Sciatic nerve (tissue), 2 donors: ENCODE results near the gene FSTL5. TPM values are rescaled to one million over a fixed set of nuclear protein-coding genes. Genes with fewer than 3 reads are reported as not detected.

Source experiments
- ATAC-seq: fragments of 200-7000 bp; cut with Tn5 transposase; one replicate; pipeline ENCODE4 v1.9.1; 2020; ENCODE audit warnings: mild to moderate bottlenecking, moderate library complexity
- DNase-seq: peaks from one replicate; pipeline ENCODE4 v3.0.0-alpha.2; 2020; ENCODE audit warnings: low spot score
- intact Hi-C: fragments of 100-400 bp; cut with DNase I; formaldehyde crosslinking; loops from one replicate; pipeline ENCODE4 v1.14.2; 2022
- total RNA-seq: library from RNA; stranded (reverse); fragmentation: NEBNext Ultra II Directional; extraction: Animal tissue kit (Norgen Biotek cat#: 25700); gene quantifications from one replicate; pipeline ENCODE4 v1.2.1, GENCODE V29; 2021
- donor health status: DM: no; HTN: no; CAD: no.
- donor health status: DM: no; HTN: no; CAD: no.

Gene FSTL5
- total RNA-seq, 1 donor from 2014 or later = 12.3 TPM

DNA sequence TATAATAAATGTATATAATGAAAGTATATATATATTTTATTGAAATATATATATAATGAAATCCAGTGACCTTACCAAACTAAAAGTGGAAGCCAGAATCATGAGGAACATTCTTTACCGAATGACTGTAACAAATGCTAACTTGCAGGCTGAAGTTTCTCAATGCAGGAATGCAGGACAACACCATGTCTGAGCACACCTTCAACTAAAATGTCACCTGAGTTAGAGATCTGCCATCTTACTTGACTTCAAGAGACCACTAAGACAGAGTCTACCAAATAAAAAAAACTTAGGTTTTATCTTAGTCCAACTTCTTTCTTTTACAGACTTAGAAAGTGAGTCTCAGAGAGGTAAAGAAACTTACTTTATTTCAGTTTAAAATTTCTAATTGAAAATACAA lies 176.2 kb downstream of the FSTL5 start:
- intact Hi-C loops = no loop called here
- DNase-seq = no peak
- ATAC-seq = no peak

DNA sequence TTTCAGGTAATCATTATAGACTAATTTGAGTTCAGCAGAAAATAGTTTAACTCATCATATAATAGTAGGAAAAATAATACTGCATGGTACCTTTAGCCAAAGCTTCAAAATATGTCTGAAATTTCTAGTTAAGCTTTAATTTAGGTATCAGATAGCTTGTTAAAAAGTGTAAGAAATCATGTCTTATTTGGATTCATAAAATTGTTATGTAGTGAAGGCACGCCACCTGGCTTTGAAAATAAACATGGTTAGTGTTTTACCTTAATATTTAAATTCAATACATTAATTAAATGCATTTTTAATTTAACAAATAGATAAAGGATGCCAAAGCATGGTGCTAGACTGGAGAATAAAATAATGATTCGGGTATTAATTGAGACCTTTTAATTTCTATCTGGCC lies 211.4 kb downstream of the FSTL5 start:
- intact Hi-C loops = no loop called here
- no peak for DNase-seq
- ATAC-seq = no peak

DNA sequence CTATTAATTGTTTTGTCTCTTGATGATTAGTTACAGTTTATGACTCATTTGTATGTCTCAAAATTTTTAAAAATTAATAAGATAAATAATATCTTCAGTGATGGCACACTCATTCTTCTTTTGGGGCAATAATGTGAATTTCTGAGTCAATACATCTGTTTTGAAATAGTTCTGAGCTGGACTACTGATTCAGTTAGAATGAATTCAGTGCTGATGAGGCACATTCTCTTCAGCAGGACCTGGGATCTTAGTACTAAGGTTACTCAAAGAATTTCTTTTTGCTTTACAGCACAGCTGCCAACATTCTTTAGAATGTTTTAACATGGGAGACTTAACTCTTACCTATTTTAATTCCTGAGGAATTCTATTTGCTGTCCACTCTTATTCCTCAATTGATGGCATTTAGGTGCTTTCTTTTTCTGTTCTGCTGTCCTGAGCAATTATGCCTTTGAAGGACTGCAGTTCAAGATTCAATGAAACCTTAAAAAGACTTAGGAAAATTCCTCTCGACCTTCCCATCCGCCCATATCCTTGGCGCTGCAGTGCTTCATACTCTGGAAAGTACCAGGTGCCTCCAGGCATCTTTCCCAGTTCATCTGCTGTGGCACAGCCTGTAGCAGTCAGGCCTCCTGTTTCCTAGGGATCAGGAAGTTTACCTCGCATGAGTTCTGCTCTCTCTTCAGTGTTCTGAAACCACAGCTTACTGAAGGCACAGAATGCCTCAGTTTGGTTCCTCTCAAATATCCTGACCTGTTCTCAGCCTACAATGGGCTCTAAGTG lies 213.7 kb downstream of the FSTL5 start:
- no peak for ATAC-seq
- no peak for DNase-seq
- intact Hi-C loops = no loop called here

DNA sequence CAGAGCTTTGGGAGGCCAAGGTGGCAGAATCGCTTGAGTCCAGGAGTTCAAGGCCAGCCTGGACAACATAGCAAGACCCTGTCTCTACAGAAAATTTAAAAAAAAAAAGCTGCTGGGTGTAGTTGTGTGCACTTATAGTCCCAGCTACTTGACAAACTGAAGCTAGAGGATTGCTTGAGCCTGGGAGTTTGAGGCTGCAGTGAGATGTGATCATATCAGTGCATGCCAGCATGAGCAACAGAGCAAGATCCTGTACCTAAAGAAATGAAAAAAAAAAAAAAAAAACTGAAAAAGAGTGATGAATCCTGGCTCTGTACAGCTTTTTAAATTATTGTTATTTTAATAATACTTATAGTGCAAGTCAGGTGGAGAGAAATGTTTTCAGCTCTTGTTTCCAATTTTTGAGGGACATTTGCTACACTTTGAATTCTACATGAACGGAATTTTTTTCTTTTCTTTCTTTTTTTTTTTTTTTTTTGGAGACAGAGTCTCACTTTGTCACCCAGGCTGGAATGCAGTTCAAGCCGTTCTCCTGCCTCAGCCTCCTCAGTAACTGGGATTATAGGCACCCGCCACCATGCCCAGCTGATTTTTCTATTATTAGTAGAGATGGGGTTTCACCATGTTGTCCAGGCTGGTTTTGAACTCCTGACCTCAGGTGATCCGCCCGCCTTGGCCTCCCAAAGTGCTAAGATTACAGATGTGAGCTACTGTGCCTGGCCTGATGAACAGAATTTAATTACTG lies 215.6 kb downstream of the FSTL5 start:
- intact Hi-C loops = no loop called here
- DNase-seq = no peak
- ATAC-seq = no peak

DNA sequence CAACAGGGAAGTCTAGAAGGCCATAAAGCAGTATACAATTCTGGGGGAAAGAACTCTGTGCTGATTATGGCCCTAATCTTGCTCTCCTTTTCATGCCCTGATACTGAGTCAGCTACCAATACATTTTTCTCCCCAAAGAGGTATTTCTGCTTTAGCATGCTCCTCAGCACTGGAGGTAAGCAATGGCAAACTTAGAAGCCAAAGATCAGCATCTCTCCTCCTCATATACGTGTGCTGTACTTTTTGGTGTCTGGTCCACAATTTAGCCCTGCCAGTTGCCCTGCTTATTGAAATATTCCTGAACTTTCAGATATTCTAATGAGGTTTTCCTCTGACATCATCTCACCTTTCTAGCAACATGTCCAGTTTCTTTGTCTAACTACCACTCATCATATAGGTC lies 226.2 kb downstream of the FSTL5 start:
- intact Hi-C loops = no loop called here
- DNase-seq (no peak), ATAC-seq (no peak)

DNA sequence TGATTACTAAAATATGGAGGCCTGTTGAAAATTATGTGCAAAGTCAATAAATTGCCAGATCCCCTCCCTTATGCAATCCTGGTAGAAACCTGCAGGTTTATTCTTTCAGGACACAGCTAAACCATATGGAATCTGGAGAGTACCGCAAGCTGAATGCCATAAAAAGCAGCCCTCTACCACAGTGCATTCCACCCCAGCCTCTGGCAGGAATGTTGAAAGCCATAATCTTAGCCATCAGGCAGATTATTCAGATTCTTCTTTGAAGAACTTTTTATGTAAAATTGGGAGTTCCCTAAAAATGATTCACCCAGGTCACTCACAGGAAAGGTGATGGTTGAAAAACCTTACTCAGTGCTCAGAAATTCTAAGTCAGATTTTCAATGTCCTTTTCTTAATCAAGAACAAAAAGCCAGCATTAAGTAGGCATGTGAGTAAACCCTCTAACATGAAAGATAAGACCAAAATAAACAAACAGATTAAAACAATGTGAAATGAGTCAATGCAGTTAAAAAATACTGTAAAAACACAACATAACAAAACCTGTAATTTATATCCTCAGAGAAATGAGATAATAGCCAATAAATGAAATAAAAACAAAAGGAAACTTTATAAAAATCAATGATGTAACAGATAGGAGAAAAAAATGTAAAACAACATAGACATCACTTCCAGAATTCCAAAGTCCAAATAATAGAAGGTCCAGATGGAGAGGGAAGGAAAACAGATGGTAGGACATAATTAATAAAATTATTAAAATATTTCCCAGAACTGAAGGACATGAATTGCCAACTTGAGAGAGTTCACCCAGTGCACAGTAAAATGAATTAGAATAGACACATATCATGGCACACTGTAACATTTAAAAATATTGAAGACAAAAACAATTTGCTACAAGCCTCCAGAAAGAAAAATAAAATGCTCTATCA lies 226.9 kb downstream of the FSTL5 start:
- ATAC-seq (no peak), DNase-seq (no peak)
- intact Hi-C loops = no loop called here

DNA sequence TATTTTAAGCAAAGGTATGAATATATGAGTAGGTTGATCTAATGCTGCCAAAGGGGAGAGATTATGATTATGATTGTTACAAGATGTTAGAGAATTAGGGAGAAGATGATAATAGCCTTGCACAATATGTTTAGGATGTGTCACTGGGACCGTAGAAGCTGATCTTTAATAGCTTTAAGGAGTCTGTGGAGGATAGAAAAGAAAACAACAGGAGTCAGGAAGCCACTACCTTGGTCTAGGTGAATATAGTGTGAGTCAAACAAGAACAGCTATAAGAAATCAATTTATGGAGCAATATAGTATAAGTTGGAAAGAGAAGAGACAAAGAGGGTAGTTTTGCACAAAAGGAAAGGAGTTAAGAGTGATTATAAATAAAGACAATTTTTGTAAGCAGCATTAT lies 232.7 kb downstream of the FSTL5 start:
- DNase-seq (no peak), ATAC-seq (no peak)
- intact Hi-C loops = no loop called here

DNA sequence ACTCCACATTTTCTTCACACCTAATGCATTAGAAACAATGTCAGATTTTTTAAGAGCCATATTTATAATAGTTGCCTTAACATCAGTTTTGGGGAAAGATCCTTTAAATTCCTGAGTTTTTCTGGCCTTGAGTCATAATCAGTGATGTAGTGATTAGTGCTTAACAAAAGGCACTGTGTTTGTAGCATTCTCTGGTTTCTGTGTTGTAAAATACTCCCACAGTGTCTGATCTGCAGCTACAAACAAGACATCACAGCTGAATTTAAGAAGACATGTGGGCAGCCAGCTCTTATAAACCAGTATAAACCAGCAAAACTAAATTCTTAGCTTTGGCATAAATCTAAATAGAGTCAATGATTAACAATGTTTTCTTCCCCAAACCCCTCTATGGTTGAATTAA lies 233.8 kb downstream of the FSTL5 start:
- no peak for DNase-seq
- peak; percentile 84 for ATAC-seq
- intact Hi-C loops = no loop called here

DNA sequence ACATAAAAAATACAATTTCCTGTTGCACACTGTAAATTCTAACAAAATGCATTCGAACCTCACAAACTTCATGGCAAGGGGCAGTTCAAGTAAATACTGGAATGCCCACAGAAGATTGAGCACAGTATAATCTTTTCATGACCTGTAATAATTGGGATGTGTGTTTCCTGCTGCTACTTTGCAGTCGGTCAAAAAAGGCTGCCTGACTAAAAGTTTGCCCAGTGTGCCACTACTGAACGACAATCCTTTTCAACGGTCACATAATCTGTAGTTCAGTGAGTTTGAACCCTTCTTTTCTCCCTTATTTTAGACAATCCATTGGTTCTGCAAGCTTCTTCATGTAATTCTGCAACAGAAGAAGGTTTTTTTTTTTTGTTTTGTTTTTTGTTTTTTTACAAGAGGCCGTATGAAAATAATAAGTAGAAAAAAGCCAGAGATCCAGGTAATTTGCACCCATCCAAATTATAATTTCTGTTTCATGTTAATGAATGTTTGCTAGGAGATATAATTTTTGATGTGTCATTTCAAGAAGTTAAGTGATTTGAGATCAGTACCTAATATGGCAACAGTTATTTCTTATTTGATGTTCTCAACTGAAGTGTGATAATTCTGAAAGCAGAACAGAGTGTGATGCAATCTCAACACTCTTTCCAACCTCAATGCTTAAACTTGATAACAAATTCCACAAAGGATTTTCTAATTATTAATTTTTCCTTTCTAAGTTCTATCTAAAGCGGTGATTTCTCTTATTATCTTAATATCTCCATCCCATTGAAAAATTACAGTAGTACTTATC lies 237.6 kb downstream of the FSTL5 start:
- ATAC-seq = no peak
- intact Hi-C loops = no loop called here
- DNase-seq = no peak

DNA sequence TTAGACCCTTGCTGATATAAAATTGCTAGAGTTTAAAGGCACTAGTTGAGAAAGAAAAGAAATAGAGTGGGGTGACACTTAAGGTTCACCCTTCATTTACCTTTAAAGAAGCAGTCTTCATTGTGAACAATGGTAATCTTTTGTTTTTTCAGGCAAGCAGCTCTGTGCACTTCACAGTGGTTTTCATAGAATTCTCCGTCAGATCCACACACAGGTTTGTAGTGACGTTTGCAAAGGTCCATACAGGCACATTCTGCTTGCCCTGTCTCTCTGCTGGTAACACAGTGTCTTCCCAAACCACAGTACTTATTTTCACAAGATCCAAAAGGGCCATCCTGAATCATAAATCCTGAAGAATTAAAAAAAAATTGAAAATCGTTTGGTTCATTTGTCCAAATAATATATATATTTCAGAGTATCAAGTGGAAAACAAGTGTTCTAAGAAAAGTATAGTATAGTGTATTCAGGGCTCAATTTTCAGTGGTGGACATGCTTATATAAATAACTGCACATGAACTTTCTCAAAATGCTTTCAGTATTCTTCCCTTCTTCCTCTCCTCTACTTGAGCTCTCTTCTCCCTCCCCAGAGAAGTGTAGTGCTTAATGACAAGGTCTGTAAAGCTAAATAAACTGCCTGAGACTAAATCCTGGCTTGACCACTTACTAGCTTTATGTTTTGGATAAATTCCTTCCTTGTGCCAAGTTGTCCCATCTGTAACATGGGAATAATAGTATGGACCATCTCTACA lies 243.3 kb downstream of the FSTL5 start:
- ATAC-seq (no peak), DNase-seq (no peak)
- intact Hi-C loops = no loop called here

DNA sequence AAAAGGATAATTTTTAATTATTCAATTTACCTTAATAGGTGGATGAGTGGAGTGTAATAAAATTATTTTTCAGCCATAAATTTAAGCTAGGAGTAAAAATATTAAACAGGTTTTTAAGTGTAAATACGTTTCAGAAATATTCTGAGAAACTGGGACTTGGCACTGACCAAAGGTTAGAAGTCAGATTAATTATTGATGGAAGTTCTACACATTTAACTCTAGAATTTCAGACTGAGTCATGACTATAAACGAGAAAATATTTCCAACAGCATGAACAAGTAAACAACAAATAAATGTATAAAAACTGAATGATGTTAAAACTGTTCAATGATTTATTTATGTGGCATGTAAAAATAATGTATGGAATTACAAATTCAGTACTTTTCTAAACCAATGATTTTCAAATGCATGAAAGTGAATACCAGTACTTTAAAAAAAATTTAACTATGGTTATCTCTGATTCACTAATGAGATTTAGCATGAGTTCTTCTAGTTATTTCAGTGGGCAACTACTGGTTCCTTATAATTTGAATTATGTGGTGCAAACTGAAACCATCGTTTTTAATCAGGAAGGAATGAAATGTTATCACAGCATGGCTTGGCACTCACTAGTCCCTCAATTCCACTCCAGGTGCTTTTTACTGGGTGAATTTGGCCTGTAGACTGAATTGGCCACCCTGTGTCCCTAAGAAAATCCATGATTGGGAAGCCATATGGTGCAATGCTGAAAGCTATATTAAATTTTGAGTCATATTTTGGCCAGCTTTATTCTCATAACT lies 244.2 kb downstream of the FSTL5 start:
- DNase-seq (no peak), ATAC-seq (no peak)
- intact Hi-C loops = no loop called here

DNA sequence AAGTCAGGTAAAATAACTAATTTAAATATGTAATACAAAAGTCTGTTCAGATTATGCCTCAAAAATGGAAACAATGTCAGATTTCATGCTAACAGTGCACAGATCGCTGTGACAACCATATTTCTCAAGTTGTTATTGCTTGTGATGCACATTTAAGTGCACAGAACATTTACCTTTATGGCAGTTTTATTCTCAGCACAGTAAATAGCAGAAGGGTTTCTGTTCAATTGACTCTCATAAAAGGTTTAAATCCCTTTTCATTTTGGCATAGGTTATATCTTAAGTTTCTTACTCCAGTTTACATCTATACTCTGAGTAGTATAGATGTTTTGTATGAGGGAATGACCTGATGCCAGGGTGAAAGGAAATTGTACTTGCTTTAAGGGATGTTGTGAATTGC lies 247.8 kb downstream of the FSTL5 start:
- ATAC-seq = no peak
- intact Hi-C loops = no loop called here

DNA sequence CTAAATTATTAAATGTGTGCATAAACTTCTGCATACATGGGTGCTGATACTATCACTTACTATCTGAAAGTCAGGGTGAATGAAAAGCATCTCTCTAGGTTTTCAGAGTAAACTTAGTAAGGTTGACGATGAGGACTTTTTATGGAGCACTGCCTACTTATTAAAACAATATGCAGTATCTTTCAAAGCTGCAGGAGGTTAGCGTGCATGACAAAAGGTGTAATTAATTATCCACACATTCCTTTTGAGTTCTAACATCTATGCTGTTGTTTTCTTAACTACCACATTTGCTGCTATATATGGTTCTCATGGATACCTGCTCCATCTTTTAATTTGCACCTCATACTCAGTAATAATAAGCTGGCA lies 256.2 kb downstream of the FSTL5 start:
- ATAC-seq (no peak), DNase-seq (no peak)
- intact Hi-C loops = no loop called here

More for the DNA sequence above, 247.8 kb downstream of the FSTL5 start:
- DNase-seq = no peak

DNA sequence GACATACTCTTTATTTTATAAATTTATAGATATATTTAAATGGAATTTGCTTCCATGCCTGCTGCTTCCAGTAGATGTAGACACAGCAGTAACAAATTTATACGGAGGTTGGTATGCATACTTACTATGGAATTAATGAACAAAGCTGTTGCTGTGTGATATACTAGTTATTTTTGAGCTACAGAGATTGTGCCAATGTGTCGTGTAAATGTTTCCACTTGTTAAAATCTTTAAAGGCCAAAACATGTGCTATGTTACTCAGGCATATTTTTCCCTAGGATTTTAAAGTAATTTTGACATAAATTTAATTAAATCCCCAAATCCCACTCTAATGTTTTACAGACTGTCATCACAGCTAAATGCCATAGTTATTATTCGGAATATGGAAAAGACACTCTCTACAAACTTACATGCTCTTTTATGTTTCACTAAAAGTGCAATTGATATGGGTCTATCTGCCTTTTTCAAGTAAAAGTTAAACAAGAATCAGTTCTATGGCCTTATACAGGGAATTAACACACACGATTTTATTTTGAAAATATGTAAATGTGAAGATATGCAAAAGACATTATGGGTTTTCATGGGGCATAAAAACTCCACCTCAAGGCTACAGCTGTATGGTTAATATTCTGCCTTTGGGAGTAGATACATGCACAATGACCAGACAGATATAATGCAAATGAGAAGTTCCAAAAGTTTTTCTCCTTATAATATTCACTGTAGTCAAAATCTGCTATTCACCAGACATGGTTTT lies 256.8 kb downstream of the FSTL5 start:
- intact Hi-C loops = no loop called here
- DNase-seq = no peak
- ATAC-seq = no peak

DNA sequence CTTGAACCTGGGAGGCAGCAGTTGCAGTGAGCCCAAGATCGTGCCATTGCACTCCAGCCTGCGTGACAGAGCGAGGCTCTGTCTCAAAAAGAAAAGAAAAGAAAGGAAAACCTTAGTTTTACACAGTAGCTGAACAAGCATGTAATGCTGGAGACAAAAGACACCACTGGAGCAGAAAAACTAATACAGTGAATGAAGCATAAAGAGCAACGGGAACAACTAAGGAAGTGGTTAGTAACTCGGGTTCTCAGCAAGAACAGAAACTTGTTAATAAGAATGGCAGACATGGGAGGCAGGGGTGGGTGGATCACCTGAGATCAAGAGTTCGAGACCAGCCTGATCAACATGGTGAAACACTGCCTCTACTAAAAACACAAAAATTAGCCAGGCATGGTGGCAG lies 263.7 kb downstream of the FSTL5 start:
- DNase-seq = no peak
- ATAC-seq = no peak

DNA sequence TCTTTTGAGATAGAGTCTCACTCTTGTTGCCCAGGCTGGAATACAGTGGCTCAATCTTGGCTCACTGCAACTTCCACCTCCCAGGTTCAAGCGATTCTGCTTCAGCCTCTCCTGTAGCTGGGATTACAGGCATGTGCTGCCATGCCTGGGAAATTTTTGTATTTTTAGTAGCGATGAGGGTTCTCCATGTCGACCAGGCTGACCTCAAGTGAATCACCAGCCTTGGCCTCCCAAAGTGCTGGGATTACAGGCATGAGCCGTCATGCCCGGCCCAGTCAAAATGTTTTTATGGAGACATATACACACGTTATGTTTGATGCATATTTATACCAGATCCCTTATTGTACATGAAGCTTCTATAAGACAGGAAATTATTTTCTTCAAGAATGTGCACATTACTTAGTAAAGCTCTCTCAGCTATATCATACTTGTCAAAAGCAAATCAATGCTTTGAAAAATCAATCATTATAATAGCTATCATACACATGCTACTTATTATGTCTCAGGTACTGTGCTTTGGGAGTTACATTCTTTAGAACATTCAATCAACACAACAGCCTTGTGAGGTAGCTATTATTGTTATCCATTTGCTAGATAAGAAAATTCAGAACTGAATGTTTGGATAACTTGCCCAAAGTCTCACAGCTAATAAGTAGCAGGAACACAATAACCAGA lies 269.2 kb downstream of the FSTL5 start:
- ATAC-seq (no peak), DNase-seq (no peak)
- intact Hi-C loops = no loop called here

More for the DNA sequence above, 263.7 kb downstream of the FSTL5 start:
- intact Hi-C loops = no loop called here
